ENCODE measurements around the gene LSM3. TPM values are rescaled to one million over a fixed set of nuclear protein-coding genes. Genes with fewer than 3 reads are reported as not detected.

The LSM3 gene
- total RNA-seq, 1 experiment from 2014 or later = 10.2 TPM

DNA sequence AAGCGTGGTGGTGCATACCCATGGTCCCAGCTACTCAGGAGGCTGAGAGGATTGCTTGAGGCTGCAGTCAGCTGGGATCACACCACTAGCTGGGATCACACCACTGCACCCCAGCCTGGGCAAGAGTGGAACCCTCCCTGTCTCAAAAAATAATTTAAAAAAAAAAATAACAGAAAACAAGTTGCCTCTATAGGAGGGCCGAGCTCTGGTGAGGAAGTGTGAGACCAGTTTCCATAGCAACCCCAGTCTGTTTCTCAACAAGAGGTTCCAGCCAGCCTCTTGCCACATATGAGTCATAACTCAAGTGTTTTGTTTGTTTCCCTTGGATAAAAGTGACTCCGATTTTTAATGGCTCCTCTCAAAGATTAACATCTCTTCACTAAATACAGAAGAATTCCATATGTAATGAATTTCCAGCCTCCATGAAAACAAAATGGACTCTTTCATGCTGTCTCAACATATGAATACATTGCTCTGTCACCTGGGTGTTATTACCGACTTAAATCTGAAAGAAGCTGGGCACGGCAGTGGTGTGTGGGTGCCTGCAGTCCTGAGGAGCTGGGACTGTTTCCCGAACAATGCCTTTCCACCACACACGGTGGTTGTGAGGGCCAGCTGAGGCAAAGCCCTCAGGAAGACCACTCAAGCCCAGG, 34.1 kb upstream of the LSM3 start:
- peak overlapping the region; percentile 99 for H3K27ac Mint-ChIP-seq (ENCODE audit: low read depth, unreplicated experiment)
- POLR2A ChIA-PET = interaction anchor here (0.6 to 11.5 kb wide), 23 partner anchors 8 to 803 kb away, joined by 3 to 294 read pairs (median 7); partner anchors contain the start of genes CHCHD4, LSM3, NR2C2 and TMEM43
- peak overlapping the region; percentile 65 for H3K4me3 Mint-ChIP-seq (ENCODE audit: unreplicated experiment)
- CTCF ChIA-PET = interaction anchor here (0.6 to 1.9 kb wide), 10 partner anchors 21 to 318 kb away, joined by 3 to 6 read pairs (median 4); partner anchors contain the start of gene LSM3
- BruUV-seq (replicated peaks) = TSS peak; percentile 26
- H3K27me3 Mint-ChIP-seq (ENCODE audit: insufficient read depth, unreplicated experiment) = no peaks in the 10 kb centered on the region
- H3K4me1 Mint-ChIP-seq (ENCODE audit: insufficient read depth, unreplicated experiment) = peaks cover 46% of the 10 kb centered on the region
- H3K9me3 Mint-ChIP-seq (ENCODE audit: unreplicated experiment) = no peaks in the 10 kb centered on the region
- peaks cover 70% of the 10 kb centered on the region for H3K36me3 Mint-ChIP-seq (ENCODE audit: insufficient read depth, unreplicated experiment)
- peak; percentile 97 for DNase-seq (ENCODE audit: unreplicated experiment)
- intact Hi-C loops (cut with micrococcal nuclease) = loop anchor here (1.0 to 5.0 kb wide), 2 partner anchors 19 to 33 kb away; partner anchors contain the start of genes LSM3, TMEM43 and XPC
- TF ChIP-seq CTCF (IDR thresholded peaks at IDR 0.05; ENCODE audit: unreplicated experiment) = no peak

GRCh38 chr3:14145236-14145635, 33.4 kb upstream of the LSM3 start:
- ChIA-PET CTCF (interaction anchor here (0.6 to 1.9 kb wide), 12 partner anchors 25 to 1185 kb away, joined by 3 to 6 read pairs (median 4); partner anchors contain the start of gene LSM3), POLR2A (interaction anchor here (0.6 to 11.5 kb wide), 20 partner anchors 8 to 268 kb away, joined by 3 to 294 read pairs (median 8); partner anchors contain the start of genes CHCHD4, LSM3, TMEM43 and XPC)
- no peak for TF ChIP-seq CTCF (IDR thresholded peaks at IDR 0.05; ENCODE audit: unreplicated experiment)
- TSS peak; percentile 41 for BruUV-seq (replicated peaks)
- H3K4me3 Mint-ChIP-seq (ENCODE audit: unreplicated experiment) = peak overlapping the region; percentile 65
- peaks cover 70% of the 10 kb centered on the region for H3K36me3 Mint-ChIP-seq (ENCODE audit: insufficient read depth, unreplicated experiment)
- intact Hi-C loops (cut with micrococcal nuclease) = no loop called here
- peak overlapping the region; percentile 99 for H3K27ac Mint-ChIP-seq (ENCODE audit: low read depth, unreplicated experiment)
- DNase-seq (ENCODE audit: unreplicated experiment) = no peak
- H3K4me1 Mint-ChIP-seq (ENCODE audit: insufficient read depth, unreplicated experiment) = peaks cover 44% of the 10 kb centered on the region
- H3K27me3 Mint-ChIP-seq (ENCODE audit: insufficient read depth, unreplicated experiment) = no peaks in the 10 kb centered on the region
- H3K9me3 Mint-ChIP-seq (ENCODE audit: unreplicated experiment) = no peaks in the 10 kb centered on the region

DNA sequence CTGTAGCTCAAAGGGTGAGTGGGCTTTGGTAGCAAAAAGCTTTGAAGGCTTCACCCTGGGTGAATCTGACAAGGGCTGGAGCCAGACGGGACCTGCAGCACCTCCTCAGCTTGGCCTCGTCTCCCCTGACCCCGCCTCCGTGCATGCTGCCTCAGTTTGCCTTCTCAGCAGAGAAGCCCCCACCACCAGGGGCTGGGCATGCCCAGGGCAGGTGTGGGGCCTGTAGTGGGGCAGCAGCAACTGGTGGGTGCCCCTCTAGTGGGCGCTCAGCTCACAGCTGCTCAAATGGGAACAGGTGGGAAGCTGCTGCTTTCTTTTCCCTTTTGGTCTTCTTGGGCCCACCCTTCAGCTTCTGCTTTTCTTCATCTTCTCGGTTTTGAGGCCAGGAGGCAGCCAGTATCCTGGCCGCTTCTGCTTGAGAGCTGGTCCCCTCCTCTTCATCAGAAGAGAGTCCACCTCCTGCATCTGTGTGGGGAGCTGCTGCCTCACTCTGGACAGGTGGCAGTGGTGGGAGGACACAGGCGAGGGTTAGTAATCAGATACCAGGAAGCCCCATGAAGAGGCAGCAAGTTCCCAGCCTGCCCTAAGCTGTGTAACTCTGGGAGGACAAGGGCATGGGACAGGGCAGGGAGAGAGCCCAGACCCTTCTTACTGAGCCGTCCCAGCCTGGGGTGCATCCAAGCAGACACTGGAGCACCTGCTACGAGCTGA, 32.8 kb upstream of the LSM3 start:
- no peak for TF ChIP-seq CTCF (IDR thresholded peaks at IDR 0.05; ENCODE audit: unreplicated experiment)
- Mint-ChIP-seq H3K4me3 (ENCODE audit: unreplicated experiment) (no peak overlapping the region), H3K27me3 (ENCODE audit: insufficient read depth, unreplicated experiment) (no peaks in the 10 kb centered on the region), H3K9me3 (ENCODE audit: unreplicated experiment) (no peaks in the 10 kb centered on the region), H3K27ac (ENCODE audit: low read depth, unreplicated experiment) (peak overlapping the region; percentile 99), H3K4me1 (ENCODE audit: insufficient read depth, unreplicated experiment) (peaks cover 38% of the 10 kb centered on the region), H3K36me3 (ENCODE audit: insufficient read depth, unreplicated experiment) (peaks cover 70% of the 10 kb centered on the region)
- POLR2A ChIA-PET = interaction anchor here (0.6 to 11.5 kb wide), 14 partner anchors 9 to 255 kb away, joined by 3 to 294 read pairs (median 10); partner anchors contain the start of genes CHCHD4, LSM3, TMEM43 and XPC
- no peak for DNase-seq (ENCODE audit: unreplicated experiment)
- no TSS peak for BruUV-seq (replicated peaks)
- intact Hi-C loops (cut with micrococcal nuclease) = no loop called here
- CTCF ChIA-PET = interaction anchor here (0.6 to 1.9 kb wide), 9 partner anchors 19 to 1184 kb away, joined by 3 to 6 read pairs (median 4); no protein-coding TSS in a partner anchor

Data from MCF 10A (cell line).